H54 (cell line): ENCODE data around the gene ZNF398.
A peak's percentile ranks its signal among the peaks of the same experiment; 100 is the strongest.

ENCODE experiments used
- DNase-seq: peaks from one replicate; pipeline ENCODE4 v3.0.0; 2011; ENCODE audit warnings: low spot score, mixed read lengths; ENCODE audit not compliant: insufficient read length
- FAIRE-seq: peaks from 3 replicates; lab custom pipeline; 2011; peaks lifted over from hg19 to GRCh38; lab: Jason Lieb, UNC
- POLR2A ChIP-seq: IDR thresholded peaks from 2 replicates; pipeline ENCODE4 v1.6.1; 2011; ENCODE audit warnings: low read depth, mild to moderate bottlenecking, low read length

The ZNF398 gene

GRCh38 chr7:149147072-149147751 lies at the start of gene ZNF398:
Gene ZNF398, plus strand, starts transcription at chr7:149147453. Its CDS starts 290 bp downstream, at chr7:149147743.
- DNase-seq: peak; percentile 80
- no peak for FAIRE-seq
- TF ChIP-seq POLR2A: peak; percentile 93

GRCh38 chr7:149099058-149099457 lies 48.2 kb upstream of the ZNF398 start:
- FAIRE-seq (no peak), DNase-seq (no peak)
- TF ChIP-seq POLR2A: no peak

GRCh38 chr7:149100821-149101220 lies 46.4 kb upstream of the ZNF398 start:
- DNase-seq (no peak), FAIRE-seq (no peak)
- no peak for TF ChIP-seq POLR2A

- DNase-seq (no peak), FAIRE-seq (no peak)
- TF ChIP-seq POLR2A: no peak
Measured at GRCh38 chr7:149102666-149103065, 44.6 kb upstream of the ZNF398 start.

- DNase-seq (no peak), FAIRE-seq (no peak)
Measured at GRCh38 chr7:149103424-149103823, 43.8 kb upstream of the ZNF398 start.

GRCh38 chr7:149104214-149104613 lies 43.0 kb upstream of the ZNF398 start:
- no peak for TF ChIP-seq POLR2A
- DNase-seq: no peak
- no peak for FAIRE-seq

More at GRCh38 chr7:149103424-149103823, 43.8 kb upstream of the ZNF398 start:
- TF ChIP-seq POLR2A: no peak

- no peak for TF ChIP-seq POLR2A
- FAIRE-seq (no peak), DNase-seq (no peak)
Measured at GRCh38 chr7:149104749-149105148, 42.5 kb upstream of the ZNF398 start.

- TF ChIP-seq POLR2A: no peak
- DNase-seq (no peak), FAIRE-seq (no peak)
Measured at GRCh38 chr7:149109969-149110368, 37.3 kb upstream of the ZNF398 start.

- FAIRE-seq (no peak), DNase-seq (no peak)
- TF ChIP-seq POLR2A: no peak
Measured at GRCh38 chr7:149125189-149125862, 21.9 kb upstream of the ZNF398 start.

GRCh38 chr7:149125863-149126661 lies 21.2 kb upstream of the ZNF398 start, which contains the start of gene ZNF425:
Gene ZNF425, minus strand, starts transcription at chr7:149126324. Its CDS starts 111 bp downstream, at chr7:149126213.
- DNase-seq (peak; percentile 87), FAIRE-seq (no peak)
- TF ChIP-seq POLR2A: peak; percentile 98

- DNase-seq: peak; percentile 60
- TF ChIP-seq POLR2A: peak; percentile 59
- FAIRE-seq: no peak
Measured at GRCh38 chr7:149126662-149127266, 20.5 kb upstream of the ZNF398 start.

GRCh38 chr7:149130572-149131198 lies 16.6 kb upstream of the ZNF398 start:
- DNase-seq: no peak
- TF ChIP-seq POLR2A: no peak
- FAIRE-seq: no peak
